H9 (cell line): ENCODE measurements around the gene NR3C2. TPM values are rescaled to one million over a fixed set of nuclear protein-coding genes. Genes with fewer than 3 reads are reported as not detected.

ENCODE experiments used
- DNase-seq: peaks from one replicate; pipeline ENCODE4 v3.0.0-alpha.2; 2017
- H2AFZ ChIP-seq: one replicate; pipeline ENCODE4 v1.6.1; 2013; ENCODE audit warnings: mild to moderate bottlenecking, low read length, control low read depth, moderate library complexity
- H2AK5ac ChIP-seq: 2 replicates; pipeline ENCODE4 v1.6.1; 2013; ENCODE audit warnings: low read length, control low read depth, mixed read lengths; ENCODE audit not compliant: insufficient read length
- H2BK120ac ChIP-seq: one replicate; pipeline ENCODE4 v1.6.1; 2013; ENCODE audit warnings: low read depth, mild to moderate bottlenecking, low read length, control low read depth, inconsistent platforms; ENCODE audit not compliant: poor library complexity, severe bottlenecking
- H2BK12ac ChIP-seq: 2 replicates; pipeline ENCODE4 v1.6.1; 2013; ENCODE audit warnings: low read length, control low read depth, mixed read lengths, low read depth; ENCODE audit not compliant: insufficient read length
- H2BK15ac ChIP-seq: 2 replicates; pipeline ENCODE4 v1.6.1; 2013; ENCODE audit warnings: low read depth, low read length, control low read depth
- H2BK20ac ChIP-seq: one replicate; pipeline ENCODE4 v1.6.1; 2013; ENCODE audit warnings: low read depth, mild to moderate bottlenecking, low read length, control low read depth, inconsistent platforms; ENCODE audit not compliant: poor library complexity, severe bottlenecking
- H2BK5ac ChIP-seq: 2 replicates; pipeline ENCODE4 v1.6.1; 2013; ENCODE audit warnings: low read length, control low read depth, mixed read lengths; ENCODE audit not compliant: insufficient read length
- H3K14ac ChIP-seq: 2 replicates; pipeline ENCODE4 v1.6.1; 2013; ENCODE audit warnings: low read length, control low read depth; ENCODE audit not compliant: insufficient read depth
- H3K18ac ChIP-seq: 2 replicates; pipeline ENCODE4 v1.6.1; 2013; ENCODE audit warnings: low read depth, mild to moderate bottlenecking, mixed read lengths, low read length, control low read depth; ENCODE audit not compliant: insufficient read length
- H3K23ac ChIP-seq: 2 replicates; pipeline ENCODE4 v1.6.1; 2013; ENCODE audit warnings: low read length, control low read depth, mixed read lengths, low read depth; ENCODE audit not compliant: insufficient read length
- H3K23me2 ChIP-seq: 2 replicates; pipeline ENCODE4 v1.6.1; 2013; ENCODE audit warnings: low read depth, mild to moderate bottlenecking, mixed read lengths, low read length, control low read depth; ENCODE audit not compliant: insufficient read length, poor library complexity, severe bottlenecking
- H3K27ac ChIP-seq: 2 replicates; pipeline ENCODE4 v1.5.1; 2013; ENCODE audit warnings: low read length, control low read depth, mixed read lengths, low read depth; ENCODE audit not compliant: insufficient read length
- H3K27me3 ChIP-seq: 2 replicates; pipeline ENCODE4 v1.6.1; 2013; ENCODE audit warnings: low read length, control low read depth, inconsistent platforms; ENCODE audit not compliant: insufficient read depth
- H3K4ac ChIP-seq: 2 replicates; pipeline ENCODE4 v1.6.1; 2013; ENCODE audit warnings: low read depth, mild to moderate bottlenecking, control low read depth, inconsistent platforms, low read length, moderate library complexity
- H3K4me1 ChIP-seq: 2 replicates; pipeline ENCODE4 v1.6.1; 2013; ENCODE audit warnings: low read length, control low read depth, inconsistent platforms; ENCODE audit not compliant: insufficient read depth
- H3K4me2 ChIP-seq: 2 replicates; pipeline ENCODE4 v1.6.1; 2013; ENCODE audit warnings: low read length, control low read depth, mixed read lengths; ENCODE audit not compliant: insufficient read length, insufficient read depth
- H3K56ac ChIP-seq: 2 replicates; pipeline ENCODE4 v1.6.1; 2013; ENCODE audit warnings: low read depth, mild to moderate bottlenecking, mixed read lengths, low read length, control low read depth; ENCODE audit not compliant: insufficient read length
- H3K79me1 ChIP-seq: 2 replicates; pipeline ENCODE4 v1.6.1; 2013; ENCODE audit warnings: low read depth, mild to moderate bottlenecking, moderate library complexity, low read length, control low read depth, inconsistent platforms; ENCODE audit not compliant: insufficient read depth, poor library complexity, severe bottlenecking
- H3K79me2 ChIP-seq: 2 replicates; pipeline ENCODE4 v1.6.1; 2013; ENCODE audit warnings: low read length, control low read depth, inconsistent platforms; ENCODE audit not compliant: insufficient read depth
- H3K9ac ChIP-seq: 2 replicates; pipeline ENCODE4 v1.6.1; 2013; ENCODE audit warnings: low read length, control low read depth, mixed read lengths; ENCODE audit not compliant: insufficient read length; ENCODE audit errors: extremely low read depth
- H3K9me3 ChIP-seq: one replicate; pipeline ENCODE4 v1.6.1; 2013; ENCODE audit warnings: low read depth, low read length, inconsistent platforms; ENCODE audit not compliant: control insufficient read depth
- H3T11ph ChIP-seq: one replicate; pipeline ENCODE4 v1.6.1; 2013; ENCODE audit warnings: mild to moderate bottlenecking, low read length, control low read depth, inconsistent platforms
- H4K20me1 ChIP-seq: one replicate; pipeline ENCODE4 v1.6.1; 2013; ENCODE audit not compliant: control insufficient read depth, insufficient read length, insufficient read depth
- H4K5ac ChIP-seq: 2 replicates; pipeline ENCODE4 v1.6.1; 2013; ENCODE audit warnings: low read depth, mild to moderate bottlenecking, mixed read lengths, low read length, control low read depth; ENCODE audit not compliant: insufficient read length
- H4K8ac ChIP-seq: replicated peaks from 2 replicates; pipeline ENCODE4 v1.6.1; 2013; ENCODE audit warnings: low read length, control low read depth, mixed read lengths, low read depth; ENCODE audit not compliant: insufficient read length
- H4K91ac ChIP-seq: 2 replicates; pipeline ENCODE4 v1.6.1; 2013; ENCODE audit warnings: low read depth, mild to moderate bottlenecking, moderate library complexity, mixed read lengths, low read length, control low read depth; ENCODE audit not compliant: insufficient read length
- H3K27ac Mint-ChIP-seq, 3 experiments: 2 replicates in 2 of 3; 3 replicates in 1 of 3; pipeline ENCODE4 v1.8.0; 2020 to 2021; ENCODE audit warnings: mixed read lengths in 3 of 3, mild to moderate bottlenecking in 1 of 3, moderate library complexity in 1 of 3
- H3K27me3 Mint-ChIP-seq: 2 replicates; pipeline ENCODE4 v1.8.0; 2021; ENCODE audit warnings: low read depth, mild to moderate bottlenecking, moderate library complexity, mixed read lengths
- H3K36me3 Mint-ChIP-seq, 3 experiments: 2 replicates in 2 of 3; 3 replicates in 1 of 3; pipeline ENCODE4 v1.8.0; 2020 to 2021; ENCODE audit warnings: low read depth in 3 of 3, mixed read lengths in 3 of 3; ENCODE audit not compliant: insufficient read depth in 1 of 3
- H3K4me1 Mint-ChIP-seq, 2 experiments: 2 replicates each; pipeline ENCODE4 v1.8.0; 2020; ENCODE audit warnings: mixed read lengths in 2 of 2
- H3K4me3 Mint-ChIP-seq, 2 experiments: 2 replicates in 1 of 2; 3 replicates in 1 of 2; pipeline ENCODE4 v1.8.0; 2020 to 2021; ENCODE audit warnings: mild to moderate bottlenecking in 2 of 2, mixed read lengths in 2 of 2, moderate library complexity in 1 of 2
- H3K9me3 Mint-ChIP-seq, 2 experiments: 2 replicates in 1 of 2; 3 replicates in 1 of 2; pipeline ENCODE4 v1.8.0; 2020; ENCODE audit warnings: mild to moderate bottlenecking in 2 of 2, mixed read lengths in 2 of 2, moderate library complexity in 1 of 2
- CTCF ChIP-seq: fragments of 200-600 bp; sonication (generic); conservative IDR thresholded peaks from 3 replicates; pipeline ENCODE4 v1.8.0; 2021; ENCODE audit warnings: antibody characterized with exemption, mild to moderate bottlenecking
- WGBS: extraction: QIAGEN DNeasy Blood & Tissue Kit; methylation state at CpG from one replicate; pipeline ENCODE4 v1.1.7; 2013; ENCODE audit warnings: missing lambda C conversion rate, low lambda C conversion rate, mixed read lengths; ENCODE audit not compliant: insufficient read length; ENCODE audit errors: extremely low coverage; 5-methylcytosine and 5-hydroxymethylcytosine counted together
- total RNA-seq: library from RNA; stranded (reverse); gene quantifications from 2 replicates; pipeline ENCODE4 v1.2.1, GENCODE V29; 2021

Gene NR3C2
- total RNA-seq, 1 experiment from 2014 or later = 1.4 TPM

- Histone ChIP-seq H2BK120ac (no peak overlapping the region), H4K20me1 (no peaks in the 10 kb centered on the region), H3K4me1 (no peaks in the 10 kb centered on the region), H2BK20ac (no peak overlapping the region), H3K18ac (no peak overlapping the region), H3K79me1 (no peaks in the 10 kb centered on the region), H3K4me2 (no peak overlapping the region), H3K79me2 (no peaks in the 10 kb centered on the region), H3K27ac (no peak overlapping the region), H3K27me3 (no peaks in the 10 kb centered on the region), H4K5ac (no peak overlapping the region), H3K56ac (no peak overlapping the region), H3K23ac (no peak overlapping the region), H2BK5ac (no peak overlapping the region), H2AK5ac (no peak overlapping the region), H4K91ac (no peak overlapping the region), H4K8ac (no peak overlapping the region), H3T11ph (no peak overlapping the region), H3K14ac (no peak overlapping the region; the same call in 1 of the 2 replicates), H3K4ac (no peak overlapping the region), H2AFZ (no peak overlapping the region), H3K23me2 (no peaks in the 10 kb centered on the region), H3K9ac (no peak overlapping the region), H2BK15ac (no peak overlapping the region), H2BK12ac (no peak overlapping the region), H3K9me3 (no peaks in the 10 kb centered on the region)
- peak; percentile 77 for DNase-seq
- peaks cover under 1 to 5% of the 10 kb centered on the region in 2 experiments; a peak in 3 of 5 replicates for H3K9me3 Mint-ChIP-seq
- peaks cover 12 to 23% of the 10 kb centered on the region in 2 experiments for H3K4me1 Mint-ChIP-seq
- no peak overlapping the region for H3K4me3 Mint-ChIP-seq
- peaks cover 0 to 8% (median 4%) of the 10 kb centered on the region in 3 experiments; a peak in 5 of 7 replicates for H3K36me3 Mint-ChIP-seq
- TF ChIP-seq CTCF = peak; percentile 36; the same call in 2 of the 3 replicates
- no peaks in the 10 kb centered on the region for H3K27me3 Mint-ChIP-seq
- no CpG with 5 or more reads among the region's 13 CpGs for WGBS
- peak overlapping the region in 2 of 3 experiments; percentile 44 to 93; a peak in 2 of 7 replicates for H3K27ac Mint-ChIP-seq
Observed at GRCh38 chr4:148068065-148068911, 373.9 kb downstream of the NR3C2 start.
